ENCODE measurements around the gene TSPAN9. TPM values are rescaled to one million over a fixed set of nuclear protein-coding genes. Genes with fewer than 3 reads are reported as not detected.
"Not testable (repeated sequence)": the region's sequence is repeated elsewhere in the genome, so short reads cannot be mapped to it uniquely, and the experiment has no call there.

TSPAN9 gene
- total RNA-seq, 1 donor from 2014 or later = 0.09 TPM

GRCh38 chr12:3049611-3050249 is 27.4 kb upstream of the TSPAN9 start:
- no peak for DNase-seq
- H3K27me3 Mint-ChIP-seq = peaks cover 15% of the 10 kb centered on the region
- no peaks in the 10 kb centered on the region for H3K4me1 Mint-ChIP-seq
- no peak overlapping the region for H3K4me3 Mint-ChIP-seq
- H3K27ac Mint-ChIP-seq = no peak overlapping the region
- intact Hi-C loops (cut with micrococcal nuclease) = no loop called here
- H3K36me3 Mint-ChIP-seq (ENCODE audit: low read depth) = no peaks in the 10 kb centered on the region
- no peaks in the 10 kb centered on the region for H3K9me3 Mint-ChIP-seq

DNA sequence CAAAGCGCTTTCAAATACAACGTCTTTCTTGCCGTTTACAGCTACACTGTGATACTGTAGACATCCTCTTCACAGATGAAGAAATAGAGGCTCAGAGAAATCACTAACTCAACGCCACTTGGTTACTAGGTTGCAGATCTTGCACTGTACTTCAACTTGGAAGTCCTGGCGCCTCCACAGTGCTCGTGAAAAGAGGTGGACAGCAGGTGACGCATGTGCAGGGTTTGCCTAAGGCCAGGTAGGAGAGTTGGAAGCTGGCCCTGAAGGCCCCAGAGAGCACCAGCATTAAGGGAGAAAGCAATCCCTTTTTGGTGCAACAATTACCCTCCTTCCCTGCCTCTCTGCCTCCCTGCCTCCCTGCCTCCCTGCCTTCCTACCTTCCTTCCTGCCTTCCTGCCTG is 22.8 kb upstream of the TSPAN9 start:
- H3K9me3 Mint-ChIP-seq = no peaks in the 10 kb centered on the region
- no peaks in the 10 kb centered on the region for H3K4me1 Mint-ChIP-seq
- H3K27me3 Mint-ChIP-seq = peaks cover 15% of the 10 kb centered on the region
- no peak overlapping the region for H3K4me3 Mint-ChIP-seq
- intact Hi-C loops (cut with micrococcal nuclease) = no loop called here
- H3K27ac Mint-ChIP-seq = no peak overlapping the region
- no peak for DNase-seq
- no peaks in the 10 kb centered on the region for H3K36me3 Mint-ChIP-seq (ENCODE audit: low read depth)

DNA sequence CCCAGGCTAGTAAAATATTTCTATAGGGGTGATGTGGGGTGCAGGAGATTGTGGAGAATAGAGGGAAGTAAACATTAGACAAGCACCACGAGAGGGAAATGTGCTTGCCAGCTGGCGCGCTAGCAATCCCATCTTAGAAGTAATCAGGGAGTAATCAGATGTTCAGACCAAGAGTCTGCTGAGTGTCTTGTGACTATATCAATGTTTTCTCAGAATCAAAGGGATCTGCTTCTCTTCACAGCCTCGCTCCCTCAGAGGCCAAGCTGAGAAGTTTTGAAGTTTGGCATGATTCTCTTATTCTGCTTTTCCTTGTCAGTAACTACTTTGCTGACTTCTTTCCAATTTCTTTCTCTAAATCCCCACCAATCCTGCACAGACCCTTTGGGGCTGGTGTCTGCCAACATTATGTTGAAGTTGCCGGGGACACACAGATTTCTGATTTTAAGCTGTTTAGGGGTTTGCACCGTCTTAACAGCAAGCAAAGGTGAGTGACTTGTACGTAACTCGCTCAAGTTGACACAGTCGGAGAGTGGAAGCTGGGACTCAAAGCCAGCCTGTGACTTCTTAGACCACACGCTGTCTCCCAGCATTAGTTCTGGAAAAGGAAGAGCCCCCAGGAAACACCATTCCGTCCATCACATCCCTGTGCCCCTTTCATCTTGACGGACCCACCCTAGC is 22.0 kb upstream of the TSPAN9 start:
- Mint-ChIP-seq H3K4me3 (no peak overlapping the region), H3K36me3 (ENCODE audit: low read depth) (no peaks in the 10 kb centered on the region), H3K9me3 (no peaks in the 10 kb centered on the region), H3K27me3 (peaks cover 16% of the 10 kb centered on the region), H3K27ac (no peak overlapping the region), H3K4me1 (no peaks in the 10 kb centered on the region)
- intact Hi-C loops (cut with micrococcal nuclease) = no loop called here
- DNase-seq = no peak

- H3K4me1 Mint-ChIP-seq = no peaks in the 10 kb centered on the region
- H3K27ac Mint-ChIP-seq = no peak overlapping the region
- intact Hi-C loops (cut with micrococcal nuclease) = no loop called here
- no peak for DNase-seq
- no peaks in the 10 kb centered on the region for H3K9me3 Mint-ChIP-seq
- H3K36me3 Mint-ChIP-seq (ENCODE audit: low read depth) = no peaks in the 10 kb centered on the region
- H3K27me3 Mint-ChIP-seq = peaks cover 17% of the 10 kb centered on the region
- no peak overlapping the region for H3K4me3 Mint-ChIP-seq
Observed at GRCh38 chr12:3055704-3056467, 21.3 kb upstream of the TSPAN9 start.

DNA sequence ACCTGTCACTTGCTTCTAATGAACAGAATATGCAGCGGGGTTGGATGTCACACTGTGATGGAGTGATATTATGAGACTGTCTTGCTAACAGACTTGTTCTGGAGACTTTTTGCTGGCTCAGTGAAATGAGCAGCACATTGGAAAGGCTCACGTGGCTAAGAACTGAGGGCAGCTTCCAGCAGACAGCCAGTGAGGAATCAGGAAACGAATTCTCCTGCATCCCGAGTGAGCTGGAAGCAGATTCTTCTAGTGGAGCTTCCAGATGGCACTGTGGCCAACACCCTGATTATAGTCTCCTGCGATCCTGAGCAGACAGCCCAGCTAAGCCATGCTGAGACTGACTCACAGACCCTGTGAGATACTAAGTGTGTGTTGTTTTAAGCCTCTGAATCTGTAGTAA is 16.1 kb upstream of the TSPAN9 start:
- Mint-ChIP-seq H3K27ac (no peak overlapping the region), H3K9me3 (no peaks in the 10 kb centered on the region), H3K36me3 (ENCODE audit: low read depth) (no peaks in the 10 kb centered on the region), H3K4me3 (no peak overlapping the region), H3K4me1 (peaks cover 3% of the 10 kb centered on the region), H3K27me3 (peaks cover 36% of the 10 kb centered on the region)
- no peak for DNase-seq
- intact Hi-C loops (cut with micrococcal nuclease) = no loop called here

- H3K27me3 Mint-ChIP-seq = peaks cover 35% of the 10 kb centered on the region
- H3K36me3 Mint-ChIP-seq (ENCODE audit: low read depth) = no peaks in the 10 kb centered on the region
- H3K9me3 Mint-ChIP-seq = no peaks in the 10 kb centered on the region
- peaks cover 3% of the 10 kb centered on the region for H3K4me1 Mint-ChIP-seq
- no peak overlapping the region for H3K4me3 Mint-ChIP-seq
- intact Hi-C loops (cut with micrococcal nuclease) = no loop called here
- DNase-seq = no peak
- no peak overlapping the region for H3K27ac Mint-ChIP-seq
Observed at GRCh38 chr12:3061501-3062215, 15.5 kb upstream of the TSPAN9 start.

DNA sequence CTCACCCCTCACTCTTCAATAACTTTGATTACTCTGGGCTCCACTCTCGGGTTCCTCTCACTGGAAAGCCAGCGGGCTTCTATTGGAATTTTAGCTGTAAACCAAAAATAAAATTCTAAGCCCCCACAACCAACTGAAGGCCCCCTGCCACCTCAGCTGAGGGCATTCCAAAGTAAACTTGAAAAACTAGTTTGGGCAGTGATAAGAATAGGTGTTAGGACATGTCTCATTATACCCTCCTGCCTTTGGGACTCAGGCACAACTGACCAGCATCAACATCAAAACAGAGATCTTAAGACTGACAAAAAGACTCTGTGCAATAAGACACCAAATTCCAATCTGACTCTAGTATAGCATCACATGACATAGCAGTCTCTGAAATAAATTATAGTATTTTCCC is 11.9 kb upstream of the TSPAN9 start:
- H3K4me3 Mint-ChIP-seq = no peak overlapping the region
- intact Hi-C loops (cut with micrococcal nuclease) = no loop called here
- H3K27me3 Mint-ChIP-seq = peaks cover 40% of the 10 kb centered on the region
- DNase-seq = no peak
- no peaks in the 10 kb centered on the region for H3K9me3 Mint-ChIP-seq
- H3K36me3 Mint-ChIP-seq (ENCODE audit: low read depth) = no peaks in the 10 kb centered on the region
- no peak overlapping the region for H3K27ac Mint-ChIP-seq
- H3K4me1 Mint-ChIP-seq = peaks cover 3% of the 10 kb centered on the region

DNA sequence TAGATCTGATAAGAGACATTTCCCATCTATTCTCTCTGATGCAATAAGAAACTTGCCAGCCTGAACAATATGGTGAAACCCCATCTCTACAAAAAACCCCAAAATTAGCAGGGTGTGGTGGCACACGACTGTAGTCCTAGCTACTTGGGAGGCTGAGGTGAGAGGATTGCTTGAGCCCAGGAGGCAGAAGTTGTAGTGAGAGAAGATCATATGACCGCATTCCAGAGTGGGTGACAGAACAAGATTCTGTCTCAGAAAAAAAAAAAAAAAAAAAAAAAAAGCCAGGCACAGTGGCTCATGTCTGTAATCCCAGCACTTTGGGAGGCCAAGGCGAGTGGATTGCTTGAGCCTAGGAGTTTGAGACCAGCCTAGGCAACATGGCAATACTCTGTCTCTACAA is 11.3 kb upstream of the TSPAN9 start:
- DNase-seq; H3K36me3 Mint-ChIP-seq (ENCODE audit: low read depth); H3K27ac Mint-ChIP-seq; H3K4me3 Mint-ChIP-seq; H3K4me1 Mint-ChIP-seq; H3K9me3 Mint-ChIP-seq; intact Hi-C loops (cut with micrococcal nuclease): not testable (repeated sequence)
- H3K27me3 Mint-ChIP-seq = peaks cover 38% of the 10 kb centered on the region

DNA sequence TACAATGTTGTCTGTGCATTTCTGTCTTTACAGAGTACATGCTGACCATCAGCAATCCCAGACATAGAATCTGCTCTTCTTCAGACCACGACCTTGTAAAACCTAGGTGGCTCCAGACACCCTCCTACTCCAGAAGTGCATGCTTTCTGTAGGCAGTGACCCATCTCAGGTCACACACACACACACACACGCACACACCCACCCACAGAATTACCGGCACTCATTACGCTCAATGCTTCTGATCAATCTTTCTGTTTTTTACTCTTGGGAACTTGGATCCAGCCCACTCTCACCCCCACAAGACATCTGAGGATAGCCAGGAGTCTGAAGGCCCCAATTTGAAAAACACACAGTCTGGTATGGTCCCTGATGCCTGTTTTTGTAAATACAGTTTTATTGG is 7.5 kb upstream of the TSPAN9 start:
- intact Hi-C loops (cut with micrococcal nuclease) = no loop called here
- Mint-ChIP-seq H3K4me3 (no peak overlapping the region), H3K4me1 (peaks cover 2% of the 10 kb centered on the region), H3K36me3 (ENCODE audit: low read depth) (no peaks in the 10 kb centered on the region), H3K27me3 (peaks cover 21% of the 10 kb centered on the region), H3K9me3 (no peaks in the 10 kb centered on the region), H3K27ac (no peak overlapping the region)
- DNase-seq = no peak

GRCh38 chr12:3071107-3071506 is 6.1 kb upstream of the TSPAN9 start:
- no peaks in the 10 kb centered on the region for H3K36me3 Mint-ChIP-seq (ENCODE audit: low read depth)
- no peak overlapping the region for H3K4me3 Mint-ChIP-seq
- H3K4me1 Mint-ChIP-seq = peaks cover 2% of the 10 kb centered on the region
- intact Hi-C loops (cut with micrococcal nuclease) = no loop called here
- DNase-seq = no peak
- H3K27ac Mint-ChIP-seq = no peak overlapping the region
- peaks cover 25% of the 10 kb centered on the region for H3K27me3 Mint-ChIP-seq
- H3K9me3 Mint-ChIP-seq = no peaks in the 10 kb centered on the region

DNA sequence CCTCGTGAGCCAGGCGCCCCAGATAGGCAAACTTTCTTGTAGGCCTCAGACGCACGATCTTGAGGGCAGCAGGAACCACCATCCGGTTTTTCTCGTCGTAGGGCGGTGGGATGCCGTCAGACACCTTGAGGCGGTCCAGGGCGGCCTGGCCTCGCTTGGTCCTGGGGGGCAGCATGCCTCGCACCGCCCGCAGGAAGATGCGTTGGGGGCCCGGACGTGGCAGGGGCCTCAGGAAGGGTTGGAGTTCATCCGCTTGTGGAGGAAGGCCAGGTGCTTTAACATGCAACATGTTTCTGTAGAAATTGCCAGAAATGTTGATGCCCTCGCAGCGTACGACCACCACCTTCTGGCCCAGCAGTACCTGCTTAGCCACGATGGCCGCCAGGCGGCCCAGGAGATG is 5.5 kb upstream of the TSPAN9 start:
- intact Hi-C loops (cut with micrococcal nuclease) = loop anchor here (2.0 kb wide), 1 partner anchor 131 kb away; no protein-coding TSS in a partner anchor
- Mint-ChIP-seq H3K36me3 (ENCODE audit: low read depth) (no peaks in the 10 kb centered on the region), H3K27ac (no peak overlapping the region), H3K4me3 (no peak overlapping the region), H3K9me3 (no peaks in the 10 kb centered on the region), H3K27me3 (peaks cover 26% of the 10 kb centered on the region), H3K4me1 (peaks cover 5% of the 10 kb centered on the region)
- no peak for DNase-seq

DNA sequence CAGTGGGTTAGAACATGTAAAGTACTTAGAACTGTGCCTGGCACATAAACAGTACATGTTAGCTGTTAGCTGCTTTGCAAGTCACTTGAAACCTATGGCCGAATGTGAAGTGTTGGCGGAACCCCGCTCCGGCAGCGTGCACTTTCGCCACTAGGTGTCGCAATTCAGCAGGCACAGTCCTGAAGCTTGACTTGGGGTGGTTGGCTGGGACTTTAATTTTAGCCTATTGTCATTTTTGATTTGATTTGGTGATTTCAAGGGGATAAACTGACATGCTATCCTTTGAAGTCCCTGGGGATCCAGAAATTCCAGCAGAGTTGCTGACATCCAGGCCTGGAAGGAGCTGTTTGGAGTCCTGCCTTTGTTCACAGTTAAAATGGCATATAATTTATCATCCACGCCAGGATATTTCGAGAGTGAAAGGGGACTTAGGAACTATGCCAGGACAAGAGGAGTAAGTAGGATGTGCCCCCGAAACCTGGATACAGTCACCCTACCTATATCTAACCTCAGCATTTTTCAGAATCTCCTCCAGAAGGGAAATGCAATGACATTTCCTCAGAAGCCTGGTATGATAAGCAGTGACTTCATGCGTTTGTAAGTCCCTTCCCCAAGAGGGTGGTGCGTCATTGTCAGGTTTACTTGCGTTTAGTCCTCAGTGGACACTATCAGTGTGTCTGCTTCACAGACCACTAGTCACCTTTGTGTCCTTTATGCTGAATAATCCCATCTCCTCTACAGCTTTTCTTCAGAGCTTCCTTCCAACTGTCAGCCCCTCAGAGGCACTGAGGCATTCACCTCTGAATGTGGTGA is 3.5 kb upstream of the TSPAN9 start:
- no peaks in the 10 kb centered on the region for H3K36me3 Mint-ChIP-seq (ENCODE audit: low read depth)
- H3K27me3 Mint-ChIP-seq = peaks cover 29% of the 10 kb centered on the region
- no peak overlapping the region for H3K27ac Mint-ChIP-seq
- H3K9me3 Mint-ChIP-seq = no peaks in the 10 kb centered on the region
- H3K4me3 Mint-ChIP-seq = no peak overlapping the region
- intact Hi-C loops (cut with micrococcal nuclease) = loop anchor here (1.0 to 2.0 kb wide), 2 partner anchors 129 to 202 kb away; no protein-coding TSS in a partner anchor
- DNase-seq = peak; percentile 95
- peaks cover 11% of the 10 kb centered on the region for H3K4me1 Mint-ChIP-seq

GRCh38 chr12:3075315-3075714 is 1.9 kb upstream of the TSPAN9 start:
- Mint-ChIP-seq H3K4me3 (peak overlapping the region; percentile 30), H3K27ac (no peak overlapping the region)
- intact Hi-C loops (cut with micrococcal nuclease) = no loop called here

More at GRCh38 chr12:3075315-3075714, 1.9 kb upstream of the TSPAN9 start:
- Mint-ChIP-seq H3K9me3 (no peaks in the 10 kb centered on the region), H3K36me3 (ENCODE audit: low read depth) (no peaks in the 10 kb centered on the region), H3K27me3 (peaks cover 27% of the 10 kb centered on the region), H3K4me1 (peaks cover 11% of the 10 kb centered on the region)
- DNase-seq = no peak
